ENCODE measurements around the gene DENND4C.
"Not testable (repeated sequence)": the region's sequence is repeated elsewhere in the genome, so short reads cannot be mapped to it uniquely, and the experiment has no call there.

The DENND4C gene

DNA sequence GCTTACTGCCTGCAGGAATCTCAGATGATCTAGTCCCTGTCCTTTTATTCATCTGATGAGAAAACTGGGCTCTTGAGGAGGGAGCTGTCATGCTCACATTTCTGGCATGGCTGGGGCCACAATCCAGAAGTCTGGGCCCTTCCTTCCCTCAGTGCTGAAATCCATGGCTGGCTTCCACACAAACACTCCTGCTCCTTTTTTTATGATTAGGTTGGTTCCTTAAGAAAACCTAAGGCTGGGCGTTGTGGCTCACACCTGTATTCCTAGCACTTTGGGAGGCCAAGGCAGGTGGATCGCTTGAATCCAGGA is 179.7 kb downstream of the DENND4C start:
- DNase-seq (ENCODE audit: low read depth in 2 of 2): no peak

GRCh38 chr9:19410594-19410993 is 180.1 kb downstream of the DENND4C start:
- DNase-seq (ENCODE audit: low read depth in 2 of 2): no peak

- no peak for DNase-seq (ENCODE audit: low read depth in 2 of 2)
These were observed 180.8 kb downstream of the DENND4C start for GRCh38 chr9:19411316-19411715.

- DNase-seq (ENCODE audit: low read depth in 2 of 2): not testable (repeated sequence)
These were observed 183.0 kb downstream of the DENND4C start for GRCh38 chr9:19413456-19413855.

- DNase-seq (ENCODE audit: low read depth in 2 of 2): no peak
These were observed 185.7 kb downstream of the DENND4C start for GRCh38 chr9:19416143-19416542.

GRCh38 chr9:19420877-19421276 is 190.4 kb downstream of the DENND4C start:
- DNase-seq (ENCODE audit: low read depth in 2 of 2): no peak

Data from stimulated activated CD8-positive, alpha-beta memory T cell treated with anti-CD3 and anti-CD28 coated beads, Interleukin-2, amount 100 ng/mL, for 48 hours (primary cell).